CD14-positive monocyte (primary cell): ENCODE results near the gene IMMP2L. TPM values are rescaled to one million over a fixed set of nuclear protein-coding genes. Genes with fewer than 3 reads are reported as not detected.

Experiments used
- DNase-seq, 3 donors: peaks; one replicate each; pipeline ENCODE4 v3.0.0-alpha.2; 2011 to 2022
- H2AFZ ChIP-seq: 2 replicates; pipeline ENCODE4 v1.6.0; 2012; ENCODE audit warnings: mild to moderate bottlenecking, low read depth, low read length, inconsistent platforms; ENCODE audit not compliant: insufficient read depth, poor library complexity, severe bottlenecking
- H3K27ac ChIP-seq, 2 donors: 1 replicate in 1 of 2; 2 replicates in 1 of 2; pipeline ENCODE4 v1.5.1; 2012 to 2013; ENCODE audit warnings: low read length in 2 of 2, control low read depth in 1 of 2, inconsistent platforms in 1 of 2, low read depth in 1 of 2, mild to moderate bottlenecking in 1 of 2
- H3K27me3 ChIP-seq, 2 donors: one replicate each; pipeline versions ENCODE4 v1.6.0 to v1.6.1; 2011 to 2013; ENCODE audit warnings: low read length in 2 of 2; ENCODE audit not compliant: control insufficient read depth in 2 of 2, insufficient read depth in 2 of 2
- H3K36me3 ChIP-seq, 2 donors: replicated peaks in 1 of 2; 1 replicate in 1 of 2; 2 replicates in 1 of 2; pipeline versions ENCODE4 v1.5.1 to v1.6.1; 2012 to 2013; ENCODE audit warnings: low read length in 2 of 2, control low read depth in 1 of 2, inconsistent platforms in 1 of 2, mild to moderate bottlenecking in 1 of 2; ENCODE audit not compliant: insufficient read depth in 2 of 2, control insufficient read depth in 1 of 2
- H3K4me1 ChIP-seq, 2 donors: 1 replicate in 1 of 2; 2 replicates in 1 of 2; pipeline versions ENCODE4 v1.5.1 to v1.6.1; 2012 to 2013; ENCODE audit warnings: low read length in 2 of 2, control low read depth in 1 of 2, inconsistent platforms in 1 of 2, mild to moderate bottlenecking in 1 of 2, moderate library complexity in 1 of 2; ENCODE audit not compliant: insufficient read depth in 2 of 2, control insufficient read depth in 1 of 2
- H3K4me2 ChIP-seq: replicated peaks from 2 replicates; pipeline ENCODE3; 2012; ENCODE audit warnings: low read length, moderate library complexity, mild to moderate bottlenecking; ENCODE audit not compliant: poor library complexity, severe bottlenecking; ENCODE audit errors: extremely low read depth
- H3K4me3 ChIP-seq, 3 experiments: fragments of 200-600 bp in 1 of 3; sonication (generic) in 1 of 3; replicated peaks in 1 of 3; 1 replicate in 2 of 3; 2 replicates in 1 of 3; pipeline ENCODE4 v1.5.1; 2011 to 2013; ENCODE audit warnings: low read length in 3 of 3, mild to moderate bottlenecking in 3 of 3, control low read depth in 2 of 3, low read depth in 2 of 3, inconsistent platforms in 1 of 3, moderate library complexity in 1 of 3
- H3K79me2 ChIP-seq: 2 replicates; pipeline ENCODE4 v1.6.0; 2012; ENCODE audit warnings: mild to moderate bottlenecking, control low read depth, inconsistent platforms, low read length, moderate library complexity; ENCODE audit not compliant: insufficient read depth
- H3K9ac ChIP-seq: 2 replicates; pipeline ENCODE4 v1.6.0; 2017; ENCODE audit warnings: low read length, mild to moderate bottlenecking; ENCODE audit not compliant: insufficient read depth, poor library complexity, severe bottlenecking
- H3K9me3 ChIP-seq, 2 donors: replicated peaks in 1 of 2; 1 replicate in 1 of 2; 2 replicates in 1 of 2; pipeline versions ENCODE4 v1.5.1 to v1.6.1; 2012 to 2013; ENCODE audit warnings: low read length in 2 of 2, control low read depth in 1 of 2; ENCODE audit not compliant: control insufficient read depth in 1 of 2, insufficient read depth in 1 of 2
- H4K20me1 ChIP-seq: 2 replicates; pipeline ENCODE4 v1.6.0; 2012; ENCODE audit warnings: mild to moderate bottlenecking, low read length, control low read depth, moderate library complexity; ENCODE audit not compliant: insufficient read depth
- H3K27ac Mint-ChIP-seq, 7 donors: one replicate each; pipeline ENCODE4 v1.8.0; 2020; ENCODE audit warnings: mild to moderate bottlenecking in 7 of 7, mixed read lengths in 7 of 7, moderate library complexity in 6 of 7, inconsistent platforms in 2 of 7
- H3K27me3 Mint-ChIP-seq, 3 donors: one replicate each; pipeline ENCODE4 v1.8.0; 2021 to 2022; ENCODE audit warnings: low read depth in 3 of 3, mild to moderate bottlenecking in 3 of 3, mixed read lengths in 3 of 3, moderate library complexity in 3 of 3, inconsistent platforms in 1 of 3
- H3K36me3 Mint-ChIP-seq, 2 donors: one replicate each; pipeline ENCODE4 v1.8.0; 2020; ENCODE audit warnings: mixed read lengths in 2 of 2, inconsistent platforms in 1 of 2, mild to moderate bottlenecking in 1 of 2
- H3K4me1 Mint-ChIP-seq: one replicate; pipeline ENCODE4 v1.8.0; 2020; ENCODE audit warnings: mild to moderate bottlenecking, mixed read lengths
- H3K4me3 Mint-ChIP-seq, 2 donors: one replicate each; pipeline ENCODE4 v1.8.0; 2020; ENCODE audit warnings: mild to moderate bottlenecking in 2 of 2, mixed read lengths in 2 of 2, moderate library complexity in 1 of 2
- H3K9me3 Mint-ChIP-seq, 7 donors: one replicate each; pipeline ENCODE4 v1.8.0; 2020 to 2022; ENCODE audit warnings: mixed read lengths in 7 of 7, mild to moderate bottlenecking in 6 of 7, moderate library complexity in 6 of 7, inconsistent platforms in 2 of 7
- CTCF ChIP-seq: fragments of 200-600 bp; IDR thresholded peaks from one replicate; pipeline ENCODE4 v1.8.0; 2022; ENCODE audit warnings: antibody characterized with exemption, mild to moderate bottlenecking
- WGBS: methylation state at CpG from one replicate; pipeline ENCODE4 v1.1.5; 2013; ENCODE audit warnings: missing lambda C conversion rate; ENCODE audit not compliant: insufficient coverage; 5-methylcytosine and 5-hydroxymethylcytosine counted together
- intact Hi-C, 2 donors: fragments of 100-400 bp; cut with micrococcal nuclease; formaldehyde crosslinking; loops; one replicate each; pipeline versions ENCODE4 v1.15.0 to v1.15.1; 2023
- polyA plus RNA-seq, 3 donors: library from polyadenylated mRNA; depleted of rRNA in 1 of 3; unstranded in 2 of 3; stranded (reverse) in 1 of 3; fragments of 300-500 nt in 2 of 3; fragments of >200 nt in 1 of 3; fragmentation: Illumina TruSeq in 2 of 3; gene quantifications; 1 replicate in 2 of 3; 2 replicates in 1 of 3; pipeline ENCODE4 v1.2.3, GENCODE V29; 2012 to 2021

The IMMP2L gene
- polyA plus RNA-seq, 3 donors = 1.9 to 6.4 (median 6.2) TPM

- Histone ChIP-seq H3K4me2 (no peak overlapping the region), H3K9ac (no peak overlapping the region), H2AFZ (no peak overlapping the region), H3K9me3 (no peaks in the 10 kb centered on the region), H3K4me1 (no peaks in the 10 kb centered on the region), H3K27me3 (no peaks in the 10 kb centered on the region), H3K79me2 (no peaks in the 10 kb centered on the region), H3K4me3 (no peak overlapping the region), H4K20me1 (no peaks in the 10 kb centered on the region), H3K27ac (no peak overlapping the region), H3K36me3 (no peaks in the 10 kb centered on the region)
- peaks cover 0 to 6% (median 3%) of the 10 kb centered on the region in 7 donors for H3K9me3 Mint-ChIP-seq
- no peaks in the 10 kb centered on the region for H3K36me3 Mint-ChIP-seq
- no peaks in the 10 kb centered on the region for H3K27me3 Mint-ChIP-seq
- no peak overlapping the region for H3K27ac Mint-ChIP-seq
- no peak for TF ChIP-seq CTCF
- no peaks in the 10 kb centered on the region for H3K4me1 Mint-ChIP-seq
- H3K4me3 Mint-ChIP-seq = no peak overlapping the region
- intact Hi-C loops = no loop called here
- DNase-seq = no peak
- WGBS = 100% methylated on average over 1 of the region's 3 CpGs
Measured at GRCh38 chr7:111174510-111174909, 387.8 kb downstream of the IMMP2L start.

- no peak overlapping the region for H3K4me3 Mint-ChIP-seq
- no peaks in the 10 kb centered on the region for H3K27me3 Mint-ChIP-seq
- H3K4me1 Mint-ChIP-seq = no peaks in the 10 kb centered on the region
- no peak overlapping the region for H3K4me3 ChIP-seq
- intact Hi-C loops = no loop called here
- TF ChIP-seq CTCF = no peak
- WGBS = 80% methylated on average over 1 of the region's 2 CpGs
- DNase-seq = no peak
- H4K20me1 ChIP-seq = no peaks in the 10 kb centered on the region
- H3K79me2 ChIP-seq = no peaks in the 10 kb centered on the region
- no peaks in the 10 kb centered on the region for H3K36me3 ChIP-seq
- no peak overlapping the region for H3K4me2 ChIP-seq
- H3K9ac ChIP-seq = no peak overlapping the region
- peaks cover 0 to 6% (median 3%) of the 10 kb centered on the region in 7 donors for H3K9me3 Mint-ChIP-seq
- H3K36me3 Mint-ChIP-seq = no peaks in the 10 kb centered on the region
- no peaks in the 10 kb centered on the region for H3K9me3 ChIP-seq
- no peak overlapping the region for H2AFZ ChIP-seq
- no peaks in the 10 kb centered on the region for H3K27me3 ChIP-seq
- no peak overlapping the region for H3K27ac ChIP-seq
- no peaks in the 10 kb centered on the region for H3K4me1 ChIP-seq
- no peak overlapping the region for H3K27ac Mint-ChIP-seq
Measured at GRCh38 chr7:111173990-111174389, 388.3 kb downstream of the IMMP2L start.
